ENCODE measurements around the gene ITGB7.

ITGB7 gene

DNA sequence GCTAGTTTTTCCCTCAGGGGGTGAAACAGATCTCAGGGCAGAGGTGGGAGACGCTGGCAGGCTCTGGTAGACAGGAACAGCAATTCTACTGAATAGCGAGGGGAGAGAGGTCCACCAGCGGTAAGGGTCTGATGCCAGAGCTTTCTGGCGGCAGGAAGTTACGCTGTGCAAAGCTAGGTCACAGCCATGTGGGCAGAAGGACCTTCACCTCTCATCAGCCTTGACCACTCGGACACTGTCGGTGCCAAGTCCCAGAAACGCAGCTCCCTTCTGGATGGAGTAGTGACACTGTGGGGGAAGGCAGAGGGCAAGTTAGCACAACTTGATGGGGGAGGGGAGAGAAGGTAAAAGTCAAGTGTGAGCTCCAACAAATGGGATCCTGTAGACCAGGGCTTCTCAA is 36.8 kb downstream of the ITGB7 start:
- TF ChIP-seq POLR2AphosphoS5 (IDR thresholded peaks at IDR 0.05; ENCODE audit: low read depth, low read length) (no peak), FOXP2 (optimal IDR thresholded peaks at IDR 0.05; ENCODE audit: borderline replicate concordance, extremely low read depth, extremely low read length, insufficient read depth) (no peak)

DNA sequence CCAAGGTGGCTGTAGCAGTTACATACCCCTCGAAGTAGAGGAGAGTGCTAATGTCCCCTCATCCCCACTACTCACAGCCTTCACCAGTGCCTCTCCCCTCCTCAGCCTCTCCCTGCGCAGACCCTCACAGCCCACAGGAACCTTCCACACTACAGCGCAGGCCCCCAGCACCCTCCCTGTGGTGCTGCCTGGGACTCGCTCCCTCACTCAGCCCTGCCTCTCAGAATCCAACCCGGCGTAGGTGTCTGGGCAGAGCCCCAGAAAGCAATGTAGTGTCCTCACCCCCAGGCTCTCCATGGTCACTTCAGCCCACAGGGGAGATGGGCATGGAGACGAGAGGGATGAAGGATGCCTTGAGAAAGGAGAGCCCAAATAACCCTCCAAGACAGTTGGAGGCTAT is 37.4 kb downstream of the ITGB7 start:
- TF ChIP-seq POLR2AphosphoS5 (IDR thresholded peaks at IDR 0.05; ENCODE audit: low read depth, low read length) = no peak
- no peak for TF ChIP-seq SIN3A (IDR thresholded peaks at IDR 0.05; ENCODE audit: borderline replicate concordance, insufficient read depth, low read length)
- no peak for TF ChIP-seq FOXP2 (optimal IDR thresholded peaks at IDR 0.05; ENCODE audit: borderline replicate concordance, extremely low read depth, extremely low read length, insufficient read depth)
- TF ChIP-seq, protein P1, sequence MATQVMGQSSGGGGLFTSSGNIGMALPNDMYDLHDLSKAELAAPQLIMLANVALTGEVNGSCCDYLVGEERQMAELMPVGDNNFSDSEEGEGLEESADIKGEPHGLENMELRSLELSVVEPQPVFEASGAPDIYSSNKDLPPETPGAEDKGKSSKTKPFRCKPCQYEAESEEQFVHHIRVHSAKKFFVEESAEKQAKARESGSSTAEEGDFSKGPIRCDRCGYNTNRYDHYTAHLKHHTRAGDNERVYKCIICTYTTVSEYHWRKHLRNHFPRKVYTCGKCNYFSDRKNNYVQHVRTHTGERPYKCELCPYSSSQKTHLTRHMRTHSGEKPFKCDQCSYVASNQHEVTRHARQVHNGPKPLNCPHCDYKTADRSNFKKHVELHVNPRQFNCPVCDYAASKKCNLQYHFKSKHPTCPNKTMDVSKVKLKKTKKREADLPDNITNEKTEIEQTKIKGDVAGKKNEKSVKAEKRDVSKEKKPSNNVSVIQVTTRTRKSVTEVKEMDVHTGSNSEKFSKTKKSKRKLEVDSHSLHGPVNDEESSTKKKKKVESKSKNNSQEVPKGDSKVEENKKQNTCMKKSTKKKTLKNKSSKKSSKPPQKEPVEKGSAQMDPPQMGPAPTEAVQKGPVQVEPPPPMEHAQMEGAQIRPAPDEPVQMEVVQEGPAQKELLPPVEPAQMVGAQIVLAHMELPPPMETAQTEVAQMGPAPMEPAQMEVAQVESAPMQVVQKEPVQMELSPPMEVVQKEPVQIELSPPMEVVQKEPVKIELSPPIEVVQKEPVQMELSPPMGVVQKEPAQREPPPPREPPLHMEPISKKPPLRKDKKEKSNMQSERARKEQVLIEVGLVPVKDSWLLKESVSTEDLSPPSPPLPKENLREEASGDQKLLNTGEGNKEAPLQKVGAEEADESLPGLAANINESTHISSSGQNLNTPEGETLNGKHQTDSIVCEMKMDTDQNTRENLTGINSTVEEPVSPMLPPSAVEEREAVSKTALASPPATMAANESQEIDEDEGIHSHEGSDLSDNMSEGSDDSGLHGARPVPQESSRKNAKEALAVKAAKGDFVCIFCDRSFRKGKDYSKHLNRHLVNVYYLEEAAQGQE (IDR thresholded peaks at IDR 0.05; ENCODE audit: insufficient read depth in 1 of 2, low read depth in 2 of 2, low read length in 2 of 2) = no peak
- no peak for TF ChIP-seq TAF1 (IDR thresholded peaks at IDR 0.05; ENCODE audit: borderline replicate concordance, insufficient read depth, low read length)

DNA sequence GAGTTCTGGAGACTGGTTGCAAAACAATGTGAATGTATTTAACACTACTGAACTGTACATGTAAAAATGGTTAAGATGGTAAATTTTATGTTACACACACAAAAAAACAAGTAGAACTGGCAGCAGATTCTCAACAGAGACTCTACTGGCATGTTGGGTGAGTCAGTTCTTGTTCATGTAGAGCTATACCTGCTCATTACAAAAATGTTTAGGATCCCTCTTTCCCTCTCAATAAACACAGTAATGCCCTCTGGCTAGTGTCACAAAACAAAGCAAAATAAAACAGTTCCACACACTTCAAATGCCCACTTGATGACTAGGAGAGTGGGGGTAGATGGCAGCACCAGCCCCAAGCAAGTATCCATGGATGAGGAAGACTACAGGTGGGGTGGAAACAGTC is 40.2 kb downstream of the ITGB7 start:
- TF ChIP-seq TAF1 (IDR thresholded peaks at IDR 0.05; ENCODE audit: borderline replicate concordance, insufficient read depth, low read length) (no peak), FOXP2 (optimal IDR thresholded peaks at IDR 0.05; ENCODE audit: borderline replicate concordance, extremely low read depth, extremely low read length, insufficient read depth) (no peak), POLR2AphosphoS5 (IDR thresholded peaks at IDR 0.05; ENCODE audit: low read depth, low read length) (no peak), SIN3A (IDR thresholded peaks at IDR 0.05; ENCODE audit: borderline replicate concordance, insufficient read depth, low read length) (no peak)
- TF ChIP-seq, protein P1 (IDR thresholded peaks at IDR 0.05; ENCODE audit: insufficient read depth in 1 of 2, low read depth in 2 of 2, low read length in 2 of 2) = no peak

DNA sequence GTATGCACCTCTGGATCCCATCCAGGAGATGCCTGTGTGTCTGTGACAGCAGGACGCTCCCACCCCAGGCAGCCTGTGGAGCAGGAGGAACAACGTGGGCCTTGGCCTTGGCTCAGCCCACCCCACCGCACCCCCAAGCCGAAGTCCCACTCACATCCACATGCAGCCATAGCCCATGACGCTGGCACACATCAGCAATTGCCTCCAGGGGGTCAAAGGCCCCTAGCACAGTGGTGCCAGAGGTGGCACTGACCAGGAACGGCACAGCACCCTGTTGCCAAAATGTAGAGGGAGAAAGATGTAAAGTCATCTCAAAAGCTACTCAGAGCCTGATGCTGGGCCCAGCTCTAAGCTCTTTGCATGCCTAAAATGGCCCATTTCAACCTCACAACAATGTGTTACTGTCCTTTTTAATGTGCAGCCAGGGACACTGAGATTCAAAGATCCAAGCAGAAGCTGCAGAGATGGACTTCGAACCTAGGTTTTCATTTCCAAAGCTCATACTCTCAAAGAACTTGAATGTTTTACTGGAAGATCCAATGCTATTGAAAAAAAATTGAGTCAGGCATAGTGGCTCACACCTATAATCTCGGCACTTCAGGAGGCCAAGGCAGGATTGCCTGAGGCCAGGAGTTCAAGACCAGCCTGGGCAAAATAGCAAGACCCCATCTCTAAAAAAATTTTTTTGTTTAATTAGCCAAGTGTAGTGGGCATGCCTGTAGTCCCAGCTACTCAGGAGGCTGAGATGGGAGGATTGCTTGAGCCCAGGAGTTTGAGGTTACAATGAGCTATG is 45.7 kb downstream of the ITGB7 start:
- TF ChIP-seq SIN3A (IDR thresholded peaks at IDR 0.05; ENCODE audit: borderline replicate concordance, insufficient read depth, low read length) (no peak), TAF1 (IDR thresholded peaks at IDR 0.05; ENCODE audit: borderline replicate concordance, insufficient read depth, low read length) (no peak), FOXP2 (optimal IDR thresholded peaks at IDR 0.05; ENCODE audit: borderline replicate concordance, extremely low read depth, extremely low read length, insufficient read depth) (no peak), POLR2AphosphoS5 (IDR thresholded peaks at IDR 0.05; ENCODE audit: low read depth, low read length) (no peak)
- TF ChIP-seq, protein P1 (IDR thresholded peaks at IDR 0.05; ENCODE audit: insufficient read depth in 1 of 2, low read depth in 2 of 2, low read length in 2 of 2) = no peak

DNA sequence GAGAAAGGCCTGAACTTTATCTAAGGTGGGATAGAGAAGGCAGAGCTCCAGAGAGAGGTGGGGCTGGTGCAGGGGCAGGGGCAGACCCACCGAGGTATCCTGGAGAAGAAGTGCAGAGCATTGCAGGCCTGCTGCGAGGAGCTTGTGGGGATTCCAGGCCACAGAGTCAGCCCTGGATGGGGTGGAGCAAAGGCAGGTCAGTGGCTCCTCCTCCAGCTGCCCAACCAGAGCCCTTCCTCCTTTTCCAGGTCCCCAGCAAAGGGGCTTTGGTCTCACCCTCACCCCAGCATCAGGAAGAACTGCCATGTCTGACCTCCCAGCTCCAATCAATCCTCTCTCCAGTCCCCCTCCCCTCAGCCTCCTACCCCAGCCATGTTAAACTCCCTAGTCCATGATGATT is 46.4 kb downstream of the ITGB7 start:
- TF ChIP-seq FOXP2 (optimal IDR thresholded peaks at IDR 0.05; ENCODE audit: borderline replicate concordance, extremely low read depth, extremely low read length, insufficient read depth) = no peak
- TF ChIP-seq, protein P1 (IDR thresholded peaks at IDR 0.05; ENCODE audit: insufficient read depth in 1 of 2, low read depth in 2 of 2, low read length in 2 of 2) = no peak
- no peak for TF ChIP-seq POLR2AphosphoS5 (IDR thresholded peaks at IDR 0.05; ENCODE audit: low read depth, low read length)
- no peak for TF ChIP-seq SIN3A (IDR thresholded peaks at IDR 0.05; ENCODE audit: borderline replicate concordance, insufficient read depth, low read length)
- no peak for TF ChIP-seq TAF1 (IDR thresholded peaks at IDR 0.05; ENCODE audit: borderline replicate concordance, insufficient read depth, low read length)

Measured in PFSK-1 (cell line).